B cell (primary cell): ENCODE data around the gene IKBKG.
"Not testable (repeated sequence)": the region's sequence is repeated elsewhere in the genome, so short reads cannot be mapped to it uniquely, and the experiment has no call there.

Experiments
- EZH2 ChIP-seq: IDR thresholded peaks from 2 replicates; pipeline ENCODE4 v1.6.1; 2012; ENCODE audit warnings: borderline replicate concordance, low read depth, mild to moderate bottlenecking, moderate library complexity, low read length; ENCODE audit not compliant: insufficient read depth, poor library complexity, severe bottlenecking
- TF ChIP-seq, protein P1 (sequence below): fragments of 200-600 bp; IDR thresholded peaks from one replicate; pipeline ENCODE4 v1.8.0; 2022; ENCODE audit warnings: antibody characterized with exemption, mild to moderate bottlenecking

DNA sequence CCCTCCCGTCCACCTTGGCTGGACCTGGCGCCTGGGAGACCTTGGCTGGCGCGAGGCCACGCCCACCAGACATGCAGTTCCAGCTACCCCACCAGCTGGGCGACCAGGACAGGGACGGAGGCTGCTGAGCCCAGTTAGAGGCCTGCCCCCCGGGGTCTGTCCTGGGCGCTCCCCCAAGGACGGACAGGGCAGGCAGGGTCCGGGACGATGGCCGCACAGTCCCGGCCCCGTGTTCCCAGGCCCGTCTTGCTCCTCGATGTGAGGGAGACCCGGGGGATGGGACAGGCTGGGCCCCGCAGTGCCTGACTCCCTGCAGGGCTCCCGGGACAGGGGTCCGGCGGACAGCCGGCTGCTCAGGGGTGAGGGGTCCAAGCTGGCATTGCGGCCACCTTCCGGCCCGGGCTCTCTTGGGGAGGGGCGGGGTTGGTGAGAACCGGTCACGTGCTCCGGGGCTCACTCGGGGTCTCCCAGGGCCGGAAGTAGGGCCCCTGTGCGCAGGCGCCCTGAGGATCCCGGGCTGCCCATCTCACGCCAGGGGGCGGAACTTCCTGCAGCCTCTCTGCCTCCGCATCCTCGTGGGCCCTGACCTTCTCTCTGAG, 37.3 kb downstream of the IKBKG start, which contains the start of gene CTAG1A:
- TF ChIP-seq, protein P1, sequence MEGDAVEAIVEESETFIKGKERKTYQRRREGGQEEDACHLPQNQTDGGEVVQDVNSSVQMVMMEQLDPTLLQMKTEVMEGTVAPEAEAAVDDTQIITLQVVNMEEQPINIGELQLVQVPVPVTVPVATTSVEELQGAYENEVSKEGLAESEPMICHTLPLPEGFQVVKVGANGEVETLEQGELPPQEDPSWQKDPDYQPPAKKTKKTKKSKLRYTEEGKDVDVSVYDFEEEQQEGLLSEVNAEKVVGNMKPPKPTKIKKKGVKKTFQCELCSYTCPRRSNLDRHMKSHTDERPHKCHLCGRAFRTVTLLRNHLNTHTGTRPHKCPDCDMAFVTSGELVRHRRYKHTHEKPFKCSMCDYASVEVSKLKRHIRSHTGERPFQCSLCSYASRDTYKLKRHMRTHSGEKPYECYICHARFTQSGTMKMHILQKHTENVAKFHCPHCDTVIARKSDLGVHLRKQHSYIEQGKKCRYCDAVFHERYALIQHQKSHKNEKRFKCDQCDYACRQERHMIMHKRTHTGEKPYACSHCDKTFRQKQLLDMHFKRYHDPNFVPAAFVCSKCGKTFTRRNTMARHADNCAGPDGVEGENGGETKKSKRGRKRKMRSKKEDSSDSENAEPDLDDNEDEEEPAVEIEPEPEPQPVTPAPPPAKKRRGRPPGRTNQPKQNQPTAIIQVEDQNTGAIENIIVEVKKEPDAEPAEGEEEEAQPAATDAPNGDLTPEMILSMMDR = not testable (repeated sequence)
- not testable (repeated sequence) for TF ChIP-seq EZH2
